HG03378 (cell line): ENCODE results near the gene TPH2.

Experiments
- ATAC-seq: cut with Tn5 transposase; IDR thresholded peaks from one replicate; pipeline ENCODE4 v1.9.1; 2021; ENCODE audit warnings: mild to moderate bottlenecking, moderate library complexity; ENCODE audit not compliant: unreplicated experiment

The TPH2 gene

GRCh38 chr12:71958457-71958856 lies 19.8 kb downstream of the TPH2 start:
- no peak for ATAC-seq

DNA sequence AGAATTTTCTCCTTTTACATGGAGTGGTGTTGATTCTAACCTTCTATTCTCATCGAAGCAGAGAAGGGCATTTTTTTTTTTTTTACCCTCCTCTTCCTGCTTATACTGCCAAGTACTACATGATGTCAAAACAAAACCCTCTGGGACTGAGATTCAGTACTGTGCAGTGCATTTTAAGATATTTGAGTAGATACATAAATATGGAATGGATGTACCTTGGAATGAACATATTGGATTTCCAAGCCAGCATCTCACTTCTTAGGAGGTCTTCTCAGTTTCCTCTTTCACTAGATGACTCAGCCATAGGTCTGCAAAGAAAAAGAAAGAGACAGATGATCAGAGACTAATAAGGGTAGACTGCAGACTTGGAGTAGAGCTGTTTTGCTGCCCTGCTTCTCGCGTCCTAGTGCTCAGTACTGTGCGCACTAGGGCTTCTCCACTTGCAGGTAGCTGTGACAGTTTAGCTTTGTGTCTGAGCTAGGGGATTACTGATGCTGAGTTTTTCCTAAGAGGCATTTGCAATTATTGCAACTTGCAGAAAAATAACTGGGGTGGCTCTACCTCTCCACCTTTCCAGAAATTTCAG lies 20.4 kb downstream of the TPH2 start:
- ATAC-seq: no peak

GRCh38 chr12:71967211-71967610 lies 28.6 kb downstream of the TPH2 start:
- no peak for ATAC-seq

- no peak for ATAC-seq
Measured at GRCh38 chr12:71969330-71969729, 30.7 kb downstream of the TPH2 start.

DNA sequence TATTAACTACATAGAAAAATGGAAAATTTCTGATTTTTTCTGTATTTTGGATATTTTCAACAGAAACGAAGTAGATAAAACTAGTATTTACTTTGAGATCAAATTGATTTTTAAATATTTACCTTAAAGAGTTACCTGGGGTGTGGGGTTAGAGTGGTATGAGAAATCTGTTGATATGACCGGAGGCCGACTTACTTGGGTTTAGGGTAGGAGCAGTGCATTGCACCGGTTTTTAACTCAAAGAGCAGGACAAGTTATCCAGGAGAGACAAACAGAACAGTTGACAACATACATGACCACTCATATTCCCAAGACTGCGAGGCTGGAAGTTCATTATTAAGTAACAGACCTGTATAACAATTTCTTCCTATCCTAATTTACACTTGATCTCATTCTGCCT lies 31.4 kb downstream of the TPH2 start:
- no peak for ATAC-seq

DNA sequence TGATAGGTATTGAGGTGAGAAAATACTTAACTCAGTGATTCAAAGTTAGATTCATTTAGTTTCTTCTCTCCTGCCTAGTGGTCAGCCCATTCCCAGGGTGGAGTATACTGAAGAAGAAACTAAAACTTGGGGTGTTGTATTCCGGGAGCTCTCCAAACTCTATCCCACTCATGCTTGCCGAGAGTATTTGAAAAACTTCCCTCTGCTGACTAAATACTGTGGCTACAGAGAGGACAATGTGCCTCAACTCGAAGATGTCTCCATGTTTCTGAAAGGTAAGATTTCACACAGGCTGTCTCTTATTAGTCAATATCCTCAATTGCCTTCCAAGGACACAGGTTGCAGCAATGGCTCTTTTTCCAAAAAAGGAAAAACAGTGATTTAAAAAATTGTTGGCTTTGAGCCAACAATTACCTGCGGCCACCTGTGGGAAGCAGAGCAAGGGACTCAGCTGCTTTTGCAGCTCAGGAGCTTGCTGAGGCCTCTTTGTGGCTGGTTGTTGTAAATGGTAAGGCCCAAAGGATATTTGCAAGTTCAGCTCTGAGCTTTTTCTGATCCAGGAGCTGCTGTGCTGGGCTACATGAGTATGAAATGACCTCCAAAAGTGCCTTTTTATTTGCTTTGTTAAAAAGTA lies 33.9 kb downstream of the TPH2 start:
- no peak for ATAC-seq

GRCh38 chr12:71973687-71974086 lies 35.0 kb downstream of the TPH2 start:
- ATAC-seq: no peak

- ATAC-seq: no peak
Measured at GRCh38 chr12:71980538-71980937, 41.9 kb downstream of the TPH2 start.

- no peak for ATAC-seq
Measured at GRCh38 chr12:71981149-71981548, 42.5 kb downstream of the TPH2 start.

GRCh38 chr12:71994715-71995114 lies 56.1 kb downstream of the TPH2 start:
- no peak for ATAC-seq

GRCh38 chr12:71999795-72000194 lies 61.1 kb downstream of the TPH2 start:
- ATAC-seq: no peak

- no peak for ATAC-seq
Measured at GRCh38 chr12:72000969-72001648, 62.5 kb downstream of the TPH2 start.

GRCh38 chr12:72006766-72007165 lies 68.1 kb downstream of the TPH2 start:
- ATAC-seq: no peak

GRCh38 chr12:72010356-72010755 lies 71.7 kb downstream of the TPH2 start:
- no peak for ATAC-seq

GRCh38 chr12:72011374-72011773 lies 72.7 kb downstream of the TPH2 start:
- ATAC-seq: no peak

DNA sequence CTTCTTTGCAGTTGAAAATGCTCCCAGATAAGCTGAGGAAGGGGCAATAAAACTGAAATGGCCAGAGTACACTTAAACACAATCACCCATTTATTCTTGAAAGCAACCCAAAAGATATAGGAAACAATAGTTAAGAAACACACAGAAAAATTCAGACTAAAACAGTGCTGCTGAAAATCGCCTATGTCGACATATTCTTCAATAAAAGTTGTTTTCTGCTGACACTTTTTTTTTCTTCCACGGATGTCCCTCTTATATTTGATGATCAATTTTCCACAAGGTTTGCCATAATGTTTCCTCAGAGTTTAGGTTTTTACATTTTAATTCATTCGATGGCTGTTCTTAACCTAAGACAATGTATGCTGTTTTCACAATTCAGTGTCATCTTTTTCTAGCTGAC lies 74.2 kb downstream of the TPH2 start:
- no peak for ATAC-seq

GRCh38 chr12:72015895-72016294 lies 77.2 kb downstream of the TPH2 start:
- no peak for ATAC-seq

DNA sequence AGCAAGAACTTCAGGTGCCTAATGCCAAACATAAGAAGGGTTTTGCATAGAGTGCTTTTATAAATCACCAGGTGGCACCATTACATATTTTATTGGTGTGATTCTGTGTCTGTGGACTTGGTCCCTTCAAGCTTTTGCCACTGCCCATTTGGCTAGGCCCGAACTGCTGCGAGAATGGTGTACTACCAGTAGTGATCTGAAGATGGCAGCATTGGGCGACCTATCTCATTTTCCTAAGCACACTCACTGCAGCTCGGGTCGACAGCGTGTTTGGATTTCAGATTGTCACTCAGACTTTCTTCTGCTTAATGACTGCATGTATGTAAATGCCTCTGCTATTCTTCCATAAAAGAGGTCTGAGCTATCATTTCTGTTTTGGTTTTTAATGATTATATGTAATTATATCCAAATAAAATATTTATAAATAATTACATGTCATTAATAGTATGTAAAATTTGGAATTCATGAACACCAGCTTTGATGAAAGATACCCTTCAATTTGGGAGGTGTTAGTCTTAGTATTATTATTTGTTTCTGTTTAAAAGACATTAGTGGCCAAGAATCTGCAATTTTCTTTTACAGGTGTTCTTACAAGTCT lies 78.5 kb downstream of the TPH2 start:
- peak; percentile 98 for ATAC-seq

DNA sequence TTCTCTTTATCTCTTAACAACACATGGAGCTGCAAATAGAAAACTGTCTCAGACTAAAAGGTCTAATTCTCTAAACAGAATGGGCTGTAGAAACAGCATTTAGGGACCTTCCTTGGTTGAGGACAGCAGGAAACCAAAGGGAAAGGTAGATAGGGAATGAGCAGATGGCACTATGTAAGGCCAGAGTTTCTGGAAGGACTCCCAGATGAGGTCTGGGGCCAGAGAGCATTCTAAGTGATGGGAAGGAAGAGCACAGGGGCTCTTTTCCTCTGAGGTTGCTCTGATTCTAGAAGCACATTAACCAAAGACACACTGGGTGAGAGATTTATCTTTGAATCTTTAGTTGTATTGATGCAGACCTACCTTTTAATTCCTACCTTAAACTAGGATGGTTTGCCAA lies 79.4 kb downstream of the TPH2 start:
- no peak for ATAC-seq

DNA sequence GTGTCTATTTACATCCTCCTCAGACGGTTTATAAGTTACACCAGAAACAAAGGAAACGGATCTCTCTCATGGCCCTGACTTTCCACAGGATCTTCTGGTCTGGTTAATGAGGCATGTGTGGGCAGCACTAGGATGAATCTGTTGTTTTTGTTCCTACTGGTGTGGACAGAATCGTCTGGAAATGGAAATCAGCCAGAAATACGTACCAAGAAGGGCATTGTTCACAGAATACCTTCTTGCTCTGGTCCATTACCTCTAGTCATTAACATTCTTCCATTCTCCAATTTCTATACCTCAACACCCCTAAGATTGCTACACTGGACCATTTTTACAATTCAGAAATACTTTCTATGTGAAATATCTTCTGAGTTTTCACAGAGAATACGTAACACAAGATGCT lies 86.0 kb downstream of the TPH2 start:
- ATAC-seq: no peak

DNA sequence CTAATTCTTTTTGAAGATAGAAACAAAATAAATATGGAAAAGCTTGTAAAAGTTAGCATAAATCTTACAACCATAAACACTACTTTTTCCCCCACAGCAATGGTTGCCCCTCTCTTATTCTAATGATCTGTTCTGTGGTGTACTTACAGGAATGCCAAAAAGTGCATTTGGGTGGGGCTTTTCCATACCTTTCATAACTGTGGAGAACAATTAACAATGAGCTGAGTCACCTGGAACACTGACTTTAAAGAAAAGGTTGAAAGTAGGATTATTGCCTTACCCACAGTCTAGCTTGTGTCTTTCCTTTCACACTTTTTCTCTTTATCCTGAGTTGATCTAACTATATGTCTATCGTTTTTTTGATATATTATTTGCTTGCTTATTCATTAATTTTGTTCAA lies 86.9 kb downstream of the TPH2 start:
- no peak for ATAC-seq

DNA sequence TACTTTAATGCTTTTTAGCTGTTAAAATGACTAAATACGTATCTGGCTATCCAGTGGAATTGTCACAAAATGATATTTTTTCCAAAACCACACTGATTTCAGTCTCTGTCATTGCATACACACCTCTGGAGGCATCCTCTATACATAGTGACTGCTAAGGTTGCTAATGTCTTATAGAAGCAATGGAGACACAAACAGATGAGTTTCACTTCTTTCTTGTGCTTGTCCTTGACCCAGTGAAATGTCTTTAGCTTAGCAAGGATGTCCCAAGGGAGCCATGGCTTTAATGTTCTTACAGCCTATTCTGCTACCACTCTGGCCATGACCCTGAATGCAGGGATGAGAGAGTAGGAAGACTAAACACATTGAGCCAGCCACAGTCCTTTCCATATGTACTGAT lies 90.3 kb downstream of the TPH2 start:
- ATAC-seq: no peak
